ENCODE results near the gene WWOX. TPM values are rescaled to one million over a fixed set of nuclear protein-coding genes. Genes with fewer than 3 reads are reported as not detected.

WWOX gene
- total and polyA plus RNA-seq, 2 of the 4 experiments (the other 2 are of a cell fraction): 2.7 to 5.4 TPM

GRCh38 chr16:78300469-78300868 is 201.0 kb downstream of the WWOX start:
- Histone ChIP-seq H3K9ac (ENCODE audit: low read depth, low read length) (no peak overlapping the region), H3K27ac (ENCODE audit: insufficient read depth, low read length) (no peak overlapping the region), H4K5ac (ENCODE audit: low read depth, low read length) (no peak overlapping the region), H2BK20ac (ENCODE audit: low read depth, low read length) (no peak overlapping the region), H2BK15ac (ENCODE audit: low read depth, low read length) (no peak overlapping the region), H3K14ac (replicated peaks; ENCODE audit: low read depth, low read length) (no peak overlapping the region), H2BK120ac (ENCODE audit: low read depth, low read length) (no peak overlapping the region), H4K91ac (ENCODE audit: insufficient read depth, low read depth, low read length) (no peak overlapping the region), H3K4ac (ENCODE audit: low read depth, low read length) (no peak overlapping the region), H2AK9ac (replicated peaks; ENCODE audit: low read depth, low read length, poor library complexity) (no peak overlapping the region), H3K4me2 (ENCODE audit: low read depth, low read length) (no peak overlapping the region), H3K4me3 (ENCODE audit: insufficient read depth, low read depth, low read length) (no peak overlapping the region), H3K36me3 (ENCODE audit: control insufficient read depth, insufficient read depth, low read length) (no peaks in the 10 kb centered on the region), H3K56ac (ENCODE audit: extremely low read depth, insufficient read depth, low read length) (no peak overlapping the region), H2BK5ac (ENCODE audit: low read depth, low read length, poor library complexity, severe bottlenecking) (no peak overlapping the region), H3K4me1 (ENCODE audit: control insufficient read depth, insufficient read depth, low read length) (no peaks in the 10 kb centered on the region), H3K9me1 (ENCODE audit: insufficient read depth, low read length) (no peaks in the 10 kb centered on the region), H4K8ac (ENCODE audit: low read depth in 2 of 2, low read length in 2 of 2) (no peak overlapping the region), H3K23ac (ENCODE audit: low read depth, low read length) (no peak overlapping the region), H3K18ac (ENCODE audit: low read depth, low read length) (no peak overlapping the region), H2AK5ac (ENCODE audit: low read depth, low read length) (no peak overlapping the region), H2AFZ (replicated peaks; ENCODE audit: low read length, poor library complexity) (no peak overlapping the region), H4K20me1 (ENCODE audit: insufficient read depth, low read length) (no peaks in the 10 kb centered on the region), H3K27me3 (ENCODE audit: control insufficient read depth, insufficient read depth, low read length) (no peaks in the 10 kb centered on the region), H3K79me1 (ENCODE audit: low read depth in 1 of 2, low read length in 2 of 2) (no peaks in the 10 kb centered on the region), H3K9me3 (ENCODE audit: control insufficient read depth, insufficient read depth, low read length) (peaks cover 4% of the 10 kb centered on the region; the same call in 1 of the 2 replicates)
- BruUV-seq (replicated peaks): no TSS peak
- in situ Hi-C loops (cut with MboI; ENCODE audit: low sequenced_read_pairs): no loop called here
- ATAC-seq (ENCODE audit: low read depth) (no peak), DNase-seq (no peak)
- no CpG with 5 or more reads among the region's 3 CpGs for WGBS, 2 experiments (ENCODE audit: extremely low coverage in 2 of 2, insufficient read length in 1 of 2)
- ChIA-PET CTCF (no interaction called here), POLR2A (ENCODE audit: unreplicated experiment) (no interaction called here)
- intact Hi-C loops (cut with micrococcal nuclease): no loop called here
- TF ChIP-seq ELK1 (IDR thresholded peaks at IDR 0.05; ENCODE audit: borderline replicate concordance, low read depth, low read length) (no peak), RAD21 (IDR thresholded peaks at IDR 0.05; ENCODE audit: low read length) (no peak), RFX5 (IDR thresholded peaks at IDR 0.05; ENCODE audit: low read depth, low read length) (no peak)
- dilution Hi-C loops (cut with HindIII; ENCODE audit: low sequenced_read_pairs, unreplicated experiment): no loop called here
